ENCODE measurements around the gene GINM1. TPM values are rescaled to one million over a fixed set of nuclear protein-coding genes. Genes with fewer than 3 reads are reported as not detected.

The GINM1 gene
- total RNA-seq, 1 experiment from 2014 or later, result 27.7 TPM

DNA sequence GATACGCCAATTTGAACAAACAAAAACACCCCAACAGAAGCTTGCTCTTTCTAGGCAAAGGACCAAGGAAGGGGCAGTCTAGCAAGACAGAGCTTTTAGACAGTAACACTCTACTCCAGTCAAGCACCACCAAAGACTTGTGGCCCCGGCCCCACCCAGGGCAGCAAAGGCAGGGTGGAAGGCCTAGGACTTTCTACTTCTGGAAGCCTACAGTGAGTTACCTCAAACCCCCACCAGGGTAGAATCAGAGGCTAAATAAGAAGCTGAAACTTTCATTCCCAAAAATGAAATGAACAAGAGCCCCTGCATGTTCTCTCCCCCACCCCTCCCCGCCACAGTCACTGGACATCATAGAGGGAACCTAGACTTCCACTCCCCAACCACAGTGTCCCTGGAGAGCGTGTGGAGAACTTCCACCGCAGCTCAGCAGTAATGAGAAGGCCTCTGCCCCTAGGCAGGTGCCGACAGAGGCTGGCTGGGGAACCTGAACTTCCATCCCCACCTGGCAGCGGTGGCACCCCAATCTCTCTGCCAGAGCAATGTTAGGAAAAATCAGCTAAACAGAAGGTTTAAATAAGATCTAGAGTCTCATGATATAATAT is 42.3 kb downstream of the GINM1 start:
- no peaks in the 10 kb centered on the region for H3K9me3 Mint-ChIP-seq (ENCODE audit: unreplicated experiment)
- DNase-seq (ENCODE audit: unreplicated experiment), result no peak
- ChIA-PET POLR2A (no interaction called here), CTCF (interaction anchor here (0.7 kb wide), 1 partner anchor 603 kb away, joined by 3 read pairs; no protein-coding TSS in a partner anchor)
- H3K27ac Mint-ChIP-seq (ENCODE audit: low read depth, unreplicated experiment), result no peak overlapping the region
- intact Hi-C loops (cut with micrococcal nuclease), result no loop called here
- TF ChIP-seq, protein P1, sequence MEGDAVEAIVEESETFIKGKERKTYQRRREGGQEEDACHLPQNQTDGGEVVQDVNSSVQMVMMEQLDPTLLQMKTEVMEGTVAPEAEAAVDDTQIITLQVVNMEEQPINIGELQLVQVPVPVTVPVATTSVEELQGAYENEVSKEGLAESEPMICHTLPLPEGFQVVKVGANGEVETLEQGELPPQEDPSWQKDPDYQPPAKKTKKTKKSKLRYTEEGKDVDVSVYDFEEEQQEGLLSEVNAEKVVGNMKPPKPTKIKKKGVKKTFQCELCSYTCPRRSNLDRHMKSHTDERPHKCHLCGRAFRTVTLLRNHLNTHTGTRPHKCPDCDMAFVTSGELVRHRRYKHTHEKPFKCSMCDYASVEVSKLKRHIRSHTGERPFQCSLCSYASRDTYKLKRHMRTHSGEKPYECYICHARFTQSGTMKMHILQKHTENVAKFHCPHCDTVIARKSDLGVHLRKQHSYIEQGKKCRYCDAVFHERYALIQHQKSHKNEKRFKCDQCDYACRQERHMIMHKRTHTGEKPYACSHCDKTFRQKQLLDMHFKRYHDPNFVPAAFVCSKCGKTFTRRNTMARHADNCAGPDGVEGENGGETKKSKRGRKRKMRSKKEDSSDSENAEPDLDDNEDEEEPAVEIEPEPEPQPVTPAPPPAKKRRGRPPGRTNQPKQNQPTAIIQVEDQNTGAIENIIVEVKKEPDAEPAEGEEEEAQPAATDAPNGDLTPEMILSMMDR (IDR thresholded peaks at IDR 0.05; ENCODE audit: unreplicated experiment), result no peak
- H3K27me3 Mint-ChIP-seq (ENCODE audit: insufficient read depth, unreplicated experiment), result no peaks in the 10 kb centered on the region
- peaks cover 13% of the 10 kb centered on the region for H3K36me3 Mint-ChIP-seq (ENCODE audit: insufficient read depth, unreplicated experiment)
- BruUV-seq (replicated peaks), result no TSS peak
- H3K4me3 Mint-ChIP-seq (ENCODE audit: unreplicated experiment), result no peak overlapping the region
- H3K4me1 Mint-ChIP-seq (ENCODE audit: insufficient read depth, unreplicated experiment), result no peaks in the 10 kb centered on the region

GRCh38 chr6:149614337-149614736 is 48.2 kb downstream of the GINM1 start:
- no peaks in the 10 kb centered on the region for H3K27me3 Mint-ChIP-seq (ENCODE audit: insufficient read depth, unreplicated experiment)
- intact Hi-C loops (cut with micrococcal nuclease), result no loop called here
- BruUV-seq (replicated peaks), result no TSS peak
- no peaks in the 10 kb centered on the region for H3K9me3 Mint-ChIP-seq (ENCODE audit: unreplicated experiment)
- TF ChIP-seq, protein P1 (IDR thresholded peaks at IDR 0.05; ENCODE audit: unreplicated experiment), result no peak
- H3K4me3 Mint-ChIP-seq (ENCODE audit: unreplicated experiment), result no peak overlapping the region
- H3K27ac Mint-ChIP-seq (ENCODE audit: low read depth, unreplicated experiment), result peak overlapping the region; percentile 19
- no peaks in the 10 kb centered on the region for H3K4me1 Mint-ChIP-seq (ENCODE audit: insufficient read depth, unreplicated experiment)
- H3K36me3 Mint-ChIP-seq (ENCODE audit: insufficient read depth, unreplicated experiment), result peaks cover 39% of the 10 kb centered on the region
- ChIA-PET CTCF (no interaction called here), POLR2A (interaction anchor here (1.1 to 1.3 kb wide), 4 partner anchors 13 to 49 kb away, joined by 3 to 6 read pairs (median 5); partner anchors contain the start of gene GINM1)
- DNase-seq (ENCODE audit: unreplicated experiment), result peak; percentile 57

DNA sequence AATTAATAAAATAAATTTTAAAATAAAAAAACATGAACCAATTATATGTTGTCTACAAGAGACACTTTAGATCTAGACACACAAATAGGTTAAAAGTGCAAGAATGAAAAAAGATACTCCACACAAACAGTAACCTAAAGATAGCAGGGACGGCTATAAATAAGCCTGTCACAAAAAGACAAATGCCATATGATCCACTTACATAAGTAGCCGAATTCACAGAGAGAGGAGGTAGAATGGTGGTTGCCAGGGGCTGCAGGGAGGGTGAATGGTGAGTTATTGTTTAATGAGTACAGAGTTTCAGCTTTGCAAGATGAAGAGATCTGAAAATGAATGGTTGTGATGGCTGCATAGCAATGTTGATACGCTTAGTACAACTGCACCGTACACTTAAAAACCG is 49.6 kb downstream of the GINM1 start:
- CTCF ChIA-PET, result no interaction called here
- no peak for DNase-seq (ENCODE audit: unreplicated experiment)
- TF ChIP-seq, protein P1 (IDR thresholded peaks at IDR 0.05; ENCODE audit: unreplicated experiment), result no peak
- no peak overlapping the region for H3K27ac Mint-ChIP-seq (ENCODE audit: low read depth, unreplicated experiment)
- no peaks in the 10 kb centered on the region for H3K4me1 Mint-ChIP-seq (ENCODE audit: insufficient read depth, unreplicated experiment)
- peaks cover 39% of the 10 kb centered on the region for H3K36me3 Mint-ChIP-seq (ENCODE audit: insufficient read depth, unreplicated experiment)
- BruUV-seq (replicated peaks), result no TSS peak
- H3K27me3 Mint-ChIP-seq (ENCODE audit: insufficient read depth, unreplicated experiment), result no peaks in the 10 kb centered on the region
- intact Hi-C loops (cut with micrococcal nuclease), result no loop called here
- POLR2A ChIA-PET, result no interaction called here
- no peak overlapping the region for H3K4me3 Mint-ChIP-seq (ENCODE audit: unreplicated experiment)
- H3K9me3 Mint-ChIP-seq (ENCODE audit: unreplicated experiment), result no peaks in the 10 kb centered on the region

GRCh38 chr6:149627672-149628071 is 61.5 kb downstream of the GINM1 start:
- peaks cover 54% of the 10 kb centered on the region for H3K36me3 Mint-ChIP-seq (ENCODE audit: insufficient read depth, unreplicated experiment)
- no peaks in the 10 kb centered on the region for H3K4me1 Mint-ChIP-seq (ENCODE audit: insufficient read depth, unreplicated experiment)
- intact Hi-C loops (cut with micrococcal nuclease), result no loop called here
- POLR2A ChIA-PET, result interaction anchor here (0.6 to 1.2 kb wide), 3 partner anchors 13 to 224 kb away, joined by 3 to 4 read pairs (median 4); no protein-coding TSS in a partner anchor
- CTCF ChIA-PET, result interaction anchor here (0.6 kb wide), 1 partner anchor 947 kb away, joined by 3 read pairs; no protein-coding TSS in a partner anchor
- no peaks in the 10 kb centered on the region for H3K9me3 Mint-ChIP-seq (ENCODE audit: unreplicated experiment)
- DNase-seq (ENCODE audit: unreplicated experiment), result no peak
- no peak overlapping the region for H3K27ac Mint-ChIP-seq (ENCODE audit: low read depth, unreplicated experiment)
- H3K27me3 Mint-ChIP-seq (ENCODE audit: insufficient read depth, unreplicated experiment), result no peaks in the 10 kb centered on the region
- no peak overlapping the region for H3K4me3 Mint-ChIP-seq (ENCODE audit: unreplicated experiment)
- TF ChIP-seq, protein P1 (IDR thresholded peaks at IDR 0.05; ENCODE audit: unreplicated experiment), result no peak
- BruUV-seq (replicated peaks), result no TSS peak
